A549 (cell line): Measurements from ENCODE around the gene KDM5C. TPM values are rescaled to one million over a fixed set of nuclear protein-coding genes. Genes with fewer than 3 reads are reported as not detected.

Experiments used
- ATAC-seq, 2 experiments: fragments of 200-7000 bp in 1 of 2; fragments of >200 bp in 1 of 2; cut with Nextera tagmentation in 1 of 2; cut with Tn5 transposase in 1 of 2; 3 replicates each; pipeline versions ENCODE4 v1.8.0 to v1.9.1; 2018 to 2020; ENCODE audit warnings: mild to moderate bottlenecking in 1 of 2, moderate library complexity in 1 of 2
- CTCF ChIA-PET: fragments of 300-600 bp; sonication (Branson Sonifier 250); formaldehyde crosslinking; extraction: SDS; loops from one replicate; lab custom pipeline; 2021; ENCODE audit warnings: antibody characterized with exemption, inconsistent platforms; lab: Yijun Ruan, JAX
- POLR2A ChIA-PET: fragments of 350-600 bp; formaldehyde crosslinking; extraction: SDS; loops from one replicate; lab custom pipeline; 2021; ENCODE audit warnings: antibody characterized with exemption, inconsistent platforms; lab: Yijun Ruan, JAX
- DNase-seq, 2 experiments: peaks; one replicate each; pipeline versions ENCODE4 v3.0.0 to v3.0.0-alpha.2; 2011 to 2016; ENCODE audit warnings: low read depth in 1 of 2, low spot score in 1 of 2
- FAIRE-seq: peaks from 2 replicates; lab custom pipeline; 2011; peaks lifted over from hg19 to GRCh38; lab: Jason Lieb, UNC
- H3K27ac ChIP-seq, 2 experiments: fragments of >200 bp; sonication (Bioruptor Twin); formaldehyde crosslinking; 3 replicates each; pipeline ENCODE4 v1.5.1; 2016 to 2017
- H3K4me1 ChIP-seq: fragments of >200 bp; sonication (Bioruptor Twin); formaldehyde crosslinking; 3 replicates; pipeline ENCODE4 v1.6.1; 2016
- H3K4me2 ChIP-seq: fragments of >200 bp; sonication (Bioruptor Twin); formaldehyde crosslinking; 3 replicates; pipeline ENCODE4 v1.6.1; 2016
- H3K4me3 ChIP-seq: fragments of >200 bp; sonication (Bioruptor Twin); formaldehyde crosslinking; 3 replicates; pipeline ENCODE4 v1.5.1; 2016
- H3K9me3 ChIP-seq: fragments of >200 bp; sonication (Bioruptor Twin); formaldehyde crosslinking; 3 replicates; pipeline ENCODE4 v1.6.1; 2016
- ATOH8 ChIP-seq: fragments of 250-450 bp; sonication (Bioruptor Pico); IDR thresholded peaks from 2 replicates; pipeline ENCODE4 v1.5.0; 2020; ENCODE audit warnings: low read depth, mild to moderate bottlenecking, moderate library complexity
- CEBPB ChIP-seq, 2 experiments: fragments of >200 bp in 1 of 2; sonication (Bioruptor Twin) in 1 of 2; formaldehyde crosslinking in 1 of 2; IDR thresholded peaks; 2 replicates each; pipeline ENCODE4 v1.6.1; 2012 to 2016
- CHD2 ChIP-seq: fragments of 150-350 bp; IDR thresholded peaks from 2 replicates; pipeline ENCODE4 v1.6.1; 2014; ENCODE audit warnings: low read length; ENCODE audit not compliant: partially characterized antibody
- CHD4 ChIP-seq: fragments of 200-600 bp; sonication (generic); IDR thresholded peaks from 2 replicates; pipeline ENCODE4 v1.6.1; 2016; ENCODE audit warnings: antibody characterized with exemption, mild to moderate bottlenecking, borderline replicate concordance
- CTCF ChIP-seq: fragments of >200 bp; sonication (Bioruptor Twin); formaldehyde crosslinking; IDR thresholded peaks from 3 replicates; pipeline ENCODE4 v1.5.1; 2016
- E2F6 ChIP-seq: IDR thresholded peaks from 2 replicates; pipeline ENCODE4 v1.6.1; 2012; ENCODE audit warnings: low read depth, borderline replicate concordance
- HDAC2 ChIP-seq: fragments of 200-600 bp; sonication (generic); IDR thresholded peaks from 2 replicates; pipeline ENCODE4 v1.6.1; 2016
- HOXA7 ChIP-seq: fragments of 250-450 bp; sonication (Bioruptor Pico); IDR thresholded peaks from 2 replicates; pipeline ENCODE4 v1.5.0; 2020; ENCODE audit warnings: mild to moderate bottlenecking, moderate library complexity
- JUNB ChIP-seq: fragments of >200 bp; sonication (Bioruptor Twin); formaldehyde crosslinking; IDR thresholded peaks from 2 replicates; pipeline ENCODE4 v1.6.1; 2016
- KDM1A ChIP-seq: fragments of 200-600 bp; sonication (generic); IDR thresholded peaks from 2 replicates; pipeline ENCODE4 v1.6.1; 2016; ENCODE audit warnings: low read depth, mild to moderate bottlenecking
- MAFK ChIP-seq: fragments of 450-650 bp; IDR thresholded peaks from 2 replicates; pipeline ENCODE4 v1.6.1; 2014; ENCODE audit not compliant: partially characterized antibody
- NFE2L2 ChIP-seq: fragments of 150-350 bp; conservative IDR thresholded peaks from 2 replicates; pipeline ENCODE4 v1.6.1; 2014; ENCODE audit warnings: low read length
- NPAS2 ChIP-seq: fragments of 250-450 bp; sonication (Bioruptor Pico); IDR thresholded peaks from 2 replicates; pipeline ENCODE4 v1.8.0; 2022; ENCODE audit warnings: mild to moderate bottlenecking, moderate library complexity, borderline replicate concordance
- NR3C1 ChIP-seq: fragments of >200 bp; sonication (Bioruptor Twin); formaldehyde crosslinking; IDR thresholded peaks from 3 replicates; pipeline ENCODE4 v1.6.1; 2017
- RAD21 ChIP-seq, 2 experiments: fragments of >200 bp in 1 of 2; sonication (Bioruptor Twin) in 1 of 2; formaldehyde crosslinking in 1 of 2; IDR thresholded peaks in 1 of 2; conservative IDR thresholded peaks in 1 of 2; 2 replicates in 1 of 2; 3 replicates in 1 of 2; pipeline ENCODE4 v1.6.1; 2012 to 2018; ENCODE audit warnings: inconsistent platforms in 1 of 2
- RCOR1 ChIP-seq: fragments of 150-350 bp; IDR thresholded peaks from 2 replicates; pipeline ENCODE4 v1.6.1; 2014; ENCODE audit warnings: antibody characterized with exemption, low read length, low read depth
- REST ChIP-seq: fragments of 200-600 bp; sonication (generic); IDR thresholded peaks from 2 replicates; pipeline ENCODE4 v1.6.1; 2016; ENCODE audit warnings: antibody characterized with exemption, mild to moderate bottlenecking, moderate library complexity
- RNF2 ChIP-seq: fragments of 200-600 bp; sonication (generic); IDR thresholded peaks from 2 replicates; pipeline ENCODE4 v1.6.1; 2016; ENCODE audit warnings: low read depth, mild to moderate bottlenecking, antibody characterized with exemption, moderate library complexity, borderline replicate concordance
- ZC3H11A ChIP-seq: fragments of 450-650 bp; IDR thresholded peaks from 2 replicates; pipeline ENCODE4 v1.6.1; 2014; ENCODE audit warnings: antibody characterized with exemption, mild to moderate bottlenecking
- ZNF302 ChIP-seq: fragments of 250-450 bp; sonication (Bioruptor Pico); IDR thresholded peaks from 2 replicates; pipeline ENCODE4 v1.9.0; 2021; ENCODE audit warnings: inconsistent platforms, mild to moderate bottlenecking, moderate library complexity
- WGBS: methylation state at CpG from one replicate; pipeline ENCODE4 v1.1.6; 2017; ENCODE audit errors: missing lambda C conversion rate; 5-methylcytosine and 5-hydroxymethylcytosine counted together
- polyA plus RNA-seq, 4 experiments: library from polyadenylated mRNA; depleted of rRNA in 3 of 4; stranded (reverse); fragments of >200 nt; fragmentation: RNase III in 1 of 4; extraction: RNeasy Plus Mini Kit Qiagen cat#74134 plus additional on column Dnase treatment in 1 of 4; gene quantifications; 2 replicates in 3 of 4; 3 replicates in 1 of 4; pipeline ENCODE4 v1.2.3, GENCODE V29; 2011 to 2017

The KDM5C gene
- polyA plus RNA-seq, 2 of the 4 experiments (the other 2 are of a cell fraction) = 46.5 to 66.8 TPM

GRCh38 chrX:53233536-53233935, 8.5 kb upstream of the KDM5C start:
- WGBS = 83% methylated on average over 7 of the region's 9 CpGs
- CTCF ChIA-PET = no interaction called here
- Histone ChIP-seq H3K4me1 (no peaks in the 10 kb centered on the region), H3K4me3 (no peak overlapping the region), H3K9me3 (no peaks in the 10 kb centered on the region), H3K27ac (no peak overlapping the region), H3K4me2 (no peak overlapping the region)
- no peak for TF ChIP-seq RNF2
- no peak for FAIRE-seq
- no peak for ATAC-seq
- DNase-seq = no peak
- POLR2A ChIA-PET = no interaction called here

- ChIA-PET CTCF (no interaction called here), POLR2A (no interaction called here)
- 73% methylated on average over 5 of the region's 5 CpGs for WGBS
- DNase-seq (no peak), ATAC-seq (no peak), FAIRE-seq (no peak)
- Histone ChIP-seq H3K9me3 (no peaks in the 10 kb centered on the region), H3K4me1 (no peaks in the 10 kb centered on the region), H3K4me3 (no peak overlapping the region), H3K4me2 (no peak overlapping the region), H3K27ac (no peak overlapping the region)
- TF ChIP-seq NFE2L2 = no peak
- no peak for TF ChIP-seq CEBPB (IDR thresholded peaks at IDR 0.05)
- TF ChIP-seq REST = no peak
- TF ChIP-seq ZNF302 (CRISPR knock-in tag) = no peak
- no peak for TF ChIP-seq JUNB
- no peak for TF ChIP-seq CHD4
- TF ChIP-seq ZC3H11A = no peak
- no peak for TF ChIP-seq RNF2
- TF ChIP-seq KDM1A = no peak
- no peak for TF ChIP-seq CHD2
- no peak for TF ChIP-seq ATOH8 (CRISPR knock-in tag)
- TF ChIP-seq MAFK = no peak
- TF ChIP-seq HOXA7 = no peak
- no peak for TF ChIP-seq RAD21 (conservative IDR thresholded peaks at IDR 0.05 in 1 of 2, IDR thresholded peaks at IDR 0.05 in 1 of 2)
- TF ChIP-seq HDAC2 = no peak
- TF ChIP-seq NR3C1 = no peak
- TF ChIP-seq RCOR1 = no peak
- no peak for TF ChIP-seq NPAS2 (CRISPR knock-in tag)
- no peak for TF ChIP-seq CTCF
- TF ChIP-seq E2F6 = no peak
Observed at GRCh38 chrX:53230116-53230515, 5.1 kb upstream of the KDM5C start.
